ENCODE measurements around the gene SLC39A9.

- TF ChIP-seq, protein P1, sequence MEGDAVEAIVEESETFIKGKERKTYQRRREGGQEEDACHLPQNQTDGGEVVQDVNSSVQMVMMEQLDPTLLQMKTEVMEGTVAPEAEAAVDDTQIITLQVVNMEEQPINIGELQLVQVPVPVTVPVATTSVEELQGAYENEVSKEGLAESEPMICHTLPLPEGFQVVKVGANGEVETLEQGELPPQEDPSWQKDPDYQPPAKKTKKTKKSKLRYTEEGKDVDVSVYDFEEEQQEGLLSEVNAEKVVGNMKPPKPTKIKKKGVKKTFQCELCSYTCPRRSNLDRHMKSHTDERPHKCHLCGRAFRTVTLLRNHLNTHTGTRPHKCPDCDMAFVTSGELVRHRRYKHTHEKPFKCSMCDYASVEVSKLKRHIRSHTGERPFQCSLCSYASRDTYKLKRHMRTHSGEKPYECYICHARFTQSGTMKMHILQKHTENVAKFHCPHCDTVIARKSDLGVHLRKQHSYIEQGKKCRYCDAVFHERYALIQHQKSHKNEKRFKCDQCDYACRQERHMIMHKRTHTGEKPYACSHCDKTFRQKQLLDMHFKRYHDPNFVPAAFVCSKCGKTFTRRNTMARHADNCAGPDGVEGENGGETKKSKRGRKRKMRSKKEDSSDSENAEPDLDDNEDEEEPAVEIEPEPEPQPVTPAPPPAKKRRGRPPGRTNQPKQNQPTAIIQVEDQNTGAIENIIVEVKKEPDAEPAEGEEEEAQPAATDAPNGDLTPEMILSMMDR (IDR thresholded peaks at IDR 0.05 in 4 of 5, conservative IDR thresholded peaks at IDR 0.05 in 1 of 5): no peak
- no peak for TF ChIP-seq POLR2A (IDR thresholded peaks at IDR 0.05)
Measured at GRCh38 chr14:69458350-69458749, 59.9 kb downstream of the SLC39A9 start.

All from gastrocnemius medialis (tissue), 4 donors.